Renal pelvis (tissue), 4 donors: ENCODE measurements around the gene IL1RAPL2. TPM values are rescaled to one million over a fixed set of nuclear protein-coding genes. Genes with fewer than 3 reads are reported as not detected.
"Not testable (repeated sequence)": the region's sequence is repeated elsewhere in the genome, so short reads cannot be mapped to it uniquely, and the experiment has no call there.

ENCODE experiments used
- DNase-seq: peaks from one replicate; pipeline ENCODE4 v3.0.0-alpha.2; 2013
- polyA plus RNA-seq, 3 donors: library from polyadenylated mRNA; unstranded; fragments of 120-200 nt; gene quantifications; one replicate each; pipeline ENCODE4 v1.2.1, GENCODE V29; 2013; ENCODE audit not compliant: insufficient read length in 3 of 3

Gene IL1RAPL2
- polyA plus RNA-seq, 3 donors = 0.78 to 2.2 (median 1.5) TPM

DNA sequence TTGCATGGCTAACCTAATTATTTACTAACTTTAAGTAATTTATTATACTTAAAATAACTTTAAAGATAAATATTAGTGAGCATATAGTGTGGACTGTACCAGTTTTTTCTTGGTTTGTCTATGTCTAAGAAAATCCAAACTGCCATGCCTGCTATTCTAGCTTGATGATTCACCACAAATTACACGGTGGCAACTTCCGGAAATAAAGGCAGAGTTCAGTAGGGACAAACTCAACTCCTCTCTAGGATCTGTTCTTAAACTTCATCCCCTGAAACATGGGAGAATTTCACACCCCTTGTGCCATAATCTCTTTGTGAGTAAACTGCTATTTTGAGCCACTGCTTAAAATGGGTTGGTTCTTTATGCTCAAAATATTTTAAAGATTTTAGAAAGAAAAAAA, 1042.7 kb downstream of the IL1RAPL2 start:
- no peak for DNase-seq

DNA sequence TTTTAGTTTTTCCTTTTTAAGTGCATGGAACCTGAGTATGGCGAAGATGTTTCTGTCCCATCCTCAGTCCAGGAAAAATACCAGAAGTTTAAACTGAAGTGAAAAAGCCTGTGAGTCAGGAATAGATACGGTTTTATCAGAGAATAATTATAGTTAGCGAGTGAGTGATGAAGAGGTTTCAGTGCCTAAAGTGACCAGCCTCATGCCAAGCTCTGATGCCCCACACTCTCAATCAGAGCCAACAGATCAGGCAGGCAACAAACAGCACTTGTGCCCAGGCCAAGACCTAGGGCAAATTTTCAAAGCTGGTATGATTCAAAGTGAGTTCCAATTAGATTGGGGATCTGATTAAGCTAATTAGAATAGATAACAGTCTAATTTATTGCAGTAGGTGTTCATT, 1043.5 kb downstream of the IL1RAPL2 start:
- DNase-seq = no peak

DNA sequence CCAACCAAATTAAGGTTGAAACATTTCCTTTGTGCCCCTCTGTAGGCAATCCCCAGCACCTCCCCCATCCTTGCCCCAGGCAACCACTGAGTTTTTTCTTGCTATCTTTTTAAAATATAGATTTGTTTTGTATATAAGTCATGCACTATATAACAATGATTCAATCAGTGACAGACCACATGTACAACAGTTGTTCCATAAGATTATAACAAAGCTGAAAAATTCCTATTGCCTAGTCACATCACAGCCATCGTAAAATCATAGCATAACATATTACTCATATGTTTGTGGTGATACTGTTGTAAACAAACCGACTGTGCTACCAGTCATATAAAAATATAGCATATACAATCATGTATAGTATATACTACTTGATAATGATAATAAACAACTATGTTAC, 1044.4 kb downstream of the IL1RAPL2 start:
- DNase-seq = no peak

DNA sequence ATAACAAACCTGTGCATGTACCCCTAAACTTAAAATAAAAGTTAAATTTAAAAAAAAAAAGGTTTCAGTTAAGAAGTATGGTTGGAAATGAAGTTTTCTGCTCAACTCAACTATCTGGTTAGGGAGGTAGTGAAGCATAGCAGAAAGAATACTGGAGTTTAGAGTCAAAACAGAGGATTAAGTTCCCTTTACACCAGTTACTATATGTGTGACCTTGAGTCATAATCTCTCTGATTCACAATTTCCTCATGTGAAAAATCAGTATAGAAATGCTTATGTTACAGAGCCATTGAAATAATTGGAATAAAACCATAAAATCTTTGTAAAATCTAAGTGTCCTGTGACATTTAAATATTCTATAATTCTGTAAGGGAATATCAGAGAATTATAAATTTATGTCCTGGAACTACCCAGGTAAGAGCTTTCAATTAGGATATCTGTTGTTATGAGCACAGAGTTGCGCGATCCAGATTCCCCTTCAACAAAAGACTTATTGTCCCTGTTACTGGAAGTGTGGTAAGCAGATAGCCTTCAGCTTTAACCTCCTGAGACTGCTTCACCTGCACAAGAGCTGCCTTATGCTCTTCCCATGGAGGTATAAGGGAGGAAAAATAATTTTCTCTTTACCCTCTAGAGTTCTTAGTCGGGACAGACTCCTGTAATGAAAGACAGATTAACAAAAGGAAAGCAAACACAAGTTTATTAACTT, 1052.5 kb downstream of the IL1RAPL2 start:
- no peak for DNase-seq

DNA sequence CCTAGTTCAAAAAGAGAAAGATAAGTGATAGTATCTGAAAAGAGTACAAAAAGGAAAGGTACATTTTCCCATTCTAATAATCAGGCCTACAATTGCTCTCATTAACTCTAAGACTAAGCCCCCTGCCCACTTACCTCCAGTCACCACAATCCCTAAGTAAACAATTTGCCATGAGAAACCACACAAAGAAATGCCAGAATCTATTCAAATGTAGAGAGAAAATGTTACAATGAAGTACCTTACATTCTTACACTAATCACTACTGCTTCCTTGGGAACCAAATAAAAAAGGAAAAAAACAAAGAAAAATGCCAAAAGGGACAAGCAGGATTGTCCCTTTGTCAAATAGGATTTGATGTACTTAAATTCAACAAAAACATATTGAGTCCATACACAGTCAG, 1068.2 kb downstream of the IL1RAPL2 start:
- DNase-seq = no peak

DNA sequence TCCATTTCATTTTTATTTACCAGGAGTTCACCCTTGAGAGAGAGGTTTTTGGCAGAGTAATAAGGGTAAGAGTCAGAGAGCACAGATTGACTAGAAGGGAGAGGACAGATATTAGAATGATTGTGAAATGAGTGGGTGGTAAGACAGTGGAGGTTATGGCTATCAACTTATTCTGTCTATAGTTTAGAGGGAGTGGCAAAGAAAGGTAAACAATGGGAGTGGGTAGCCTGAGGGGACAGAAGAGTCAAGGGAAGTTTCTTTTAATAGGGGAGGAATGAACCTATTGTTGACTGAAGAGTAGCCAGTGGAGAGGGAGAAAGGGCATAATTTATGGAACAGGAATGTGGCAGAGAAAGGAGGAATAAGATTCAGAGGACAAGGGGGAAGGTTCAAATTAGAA, 1069.8 kb downstream of the IL1RAPL2 start:
- no peak for DNase-seq

DNA sequence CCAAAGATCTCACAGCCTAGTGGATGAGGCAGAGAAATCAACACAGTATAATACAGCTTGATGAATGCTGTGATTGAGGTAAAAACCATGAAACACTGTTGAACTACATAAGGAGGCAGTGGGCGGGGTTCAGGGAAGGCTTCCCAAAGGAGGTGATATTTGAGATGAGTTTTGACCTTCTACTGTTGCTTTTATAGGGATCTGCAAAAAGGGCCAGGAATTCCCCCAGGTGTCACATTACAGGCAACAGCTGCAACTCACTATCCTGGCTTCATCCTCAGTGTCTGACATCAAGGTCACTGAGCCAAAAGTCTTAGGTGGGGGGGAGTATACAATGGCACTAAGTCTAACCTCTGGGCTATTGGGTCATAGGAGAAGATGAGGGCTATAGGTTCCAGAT, 1070.7 kb downstream of the IL1RAPL2 start:
- no peak for DNase-seq

DNA sequence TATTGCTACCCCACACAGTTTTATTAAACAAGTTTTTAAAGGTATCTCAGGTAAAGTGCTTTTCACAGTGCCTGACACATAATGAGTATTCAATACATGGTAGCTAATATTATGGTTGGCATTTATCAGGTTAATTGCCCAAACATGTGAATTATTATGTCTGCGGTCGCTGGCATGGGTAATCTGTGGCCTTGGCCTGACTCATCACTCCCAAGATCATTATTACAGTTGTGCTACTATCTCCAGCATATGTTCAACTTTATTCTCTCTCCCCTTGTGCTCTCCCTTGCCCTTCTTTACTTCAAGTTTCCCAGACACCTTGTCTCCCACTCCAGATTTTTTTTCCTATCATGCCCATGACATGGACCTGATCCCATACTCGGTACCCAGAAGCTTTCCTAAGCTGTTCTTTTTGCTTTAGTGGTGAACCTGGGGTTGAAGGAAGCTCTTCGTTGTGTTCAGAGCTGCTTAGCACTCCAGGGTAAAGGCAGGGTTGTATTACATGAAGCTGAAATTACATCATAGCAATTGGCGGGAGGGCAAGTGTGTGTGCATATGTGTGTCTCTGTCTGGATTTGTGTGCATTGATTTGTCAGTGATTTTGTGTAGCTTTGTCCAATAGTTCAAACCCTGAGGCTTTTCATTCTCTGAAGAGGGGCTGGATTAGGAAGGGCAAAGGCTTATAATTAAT, 1079.8 kb downstream of the IL1RAPL2 start:
- no peak for DNase-seq

DNA sequence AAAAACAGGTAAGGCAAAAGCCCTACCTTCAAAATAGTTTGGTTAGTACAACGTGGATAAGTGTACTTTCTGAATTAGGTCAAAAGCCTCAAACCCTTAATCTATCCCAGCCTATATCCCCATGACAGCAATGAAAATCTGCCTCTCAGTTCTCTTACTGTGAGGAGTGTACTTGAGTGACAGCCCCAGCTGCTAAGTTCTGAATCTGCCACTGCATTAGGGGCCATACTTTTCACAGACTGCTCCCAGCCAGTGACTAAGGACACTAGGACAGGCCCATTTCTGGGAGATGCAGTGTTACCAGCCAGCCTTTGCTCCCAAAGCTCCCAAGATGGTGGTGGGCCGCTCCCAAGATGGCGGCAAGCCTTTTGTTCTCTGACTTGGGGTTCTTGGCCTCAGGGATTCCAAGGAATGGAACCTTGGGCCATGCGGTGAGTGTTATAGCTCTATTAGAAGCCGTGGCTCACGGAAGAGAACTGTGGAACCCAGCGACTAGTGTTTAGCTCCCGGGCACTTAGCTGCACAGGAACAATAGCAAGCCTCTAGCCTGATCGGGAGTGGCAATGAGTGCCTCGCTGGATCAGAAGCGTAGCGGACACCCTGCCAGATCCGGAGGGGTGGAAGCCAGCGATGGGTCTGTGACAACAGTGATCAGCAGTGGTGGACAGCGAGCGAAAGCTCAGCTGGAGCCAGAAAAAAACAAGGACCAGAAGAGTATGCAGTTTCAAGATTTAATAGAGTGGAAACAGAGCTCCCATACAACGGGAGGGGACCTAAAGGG, 1080.8 kb downstream of the IL1RAPL2 start:
- no peak for DNase-seq

DNA sequence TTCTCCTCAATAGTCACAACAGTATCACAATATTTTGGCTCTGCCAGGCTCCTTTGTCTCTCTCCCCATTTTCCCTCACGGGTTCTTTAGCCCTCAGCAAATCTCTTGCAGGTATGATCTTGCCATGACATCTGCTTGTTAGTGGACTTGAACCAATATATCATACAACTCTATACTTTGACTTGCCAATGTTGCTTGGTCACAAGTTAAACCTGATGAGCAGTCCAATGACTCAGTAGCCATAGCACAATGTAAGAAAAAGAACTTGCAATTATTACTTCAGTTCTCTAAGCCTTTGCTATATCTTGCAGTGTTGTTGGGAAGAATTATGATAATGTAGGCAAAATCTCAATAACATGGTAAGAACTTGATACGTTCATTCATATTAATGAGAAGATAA, 1081.8 kb downstream of the IL1RAPL2 start:
- no peak for DNase-seq

DNA sequence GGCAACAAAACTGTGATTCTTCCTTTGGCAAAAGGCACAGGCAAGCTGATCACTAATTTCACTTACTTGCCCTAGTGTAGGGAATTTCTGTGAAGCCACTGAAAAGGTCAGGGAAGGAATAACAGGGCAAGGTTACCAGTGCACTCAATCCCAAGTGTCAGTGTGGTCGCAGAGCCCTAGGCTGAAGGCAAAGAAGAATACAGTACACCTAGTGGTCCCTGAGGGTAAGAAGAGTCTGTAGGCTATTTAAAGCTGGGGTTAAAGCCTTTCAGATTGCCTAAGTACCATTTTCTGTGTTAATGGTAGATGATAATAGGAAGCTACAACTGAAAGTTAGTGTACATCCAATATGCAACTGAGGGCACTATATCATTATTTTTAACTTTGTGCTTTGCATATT, 1082.7 kb downstream of the IL1RAPL2 start:
- DNase-seq = no peak

DNA sequence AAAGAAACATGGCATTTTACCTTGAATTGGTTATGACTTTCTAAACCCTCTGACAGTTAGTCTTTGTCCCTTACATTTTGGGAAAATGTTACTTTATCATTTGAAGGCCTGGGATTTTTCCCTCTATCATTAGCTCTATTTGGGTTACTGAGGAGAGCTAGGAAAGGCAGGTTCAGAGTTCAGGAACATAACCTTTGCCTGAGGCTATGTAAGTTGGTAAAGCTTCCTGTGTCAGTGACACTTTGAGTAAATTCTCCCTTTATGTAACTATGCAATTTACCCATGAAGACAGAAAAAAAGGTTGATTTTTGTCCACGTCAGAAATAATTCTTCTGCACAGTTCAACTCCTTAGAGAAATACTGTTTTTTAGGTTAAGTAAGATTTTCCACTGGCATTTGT, 1084.6 kb downstream of the IL1RAPL2 start:
- no peak for DNase-seq

DNA sequence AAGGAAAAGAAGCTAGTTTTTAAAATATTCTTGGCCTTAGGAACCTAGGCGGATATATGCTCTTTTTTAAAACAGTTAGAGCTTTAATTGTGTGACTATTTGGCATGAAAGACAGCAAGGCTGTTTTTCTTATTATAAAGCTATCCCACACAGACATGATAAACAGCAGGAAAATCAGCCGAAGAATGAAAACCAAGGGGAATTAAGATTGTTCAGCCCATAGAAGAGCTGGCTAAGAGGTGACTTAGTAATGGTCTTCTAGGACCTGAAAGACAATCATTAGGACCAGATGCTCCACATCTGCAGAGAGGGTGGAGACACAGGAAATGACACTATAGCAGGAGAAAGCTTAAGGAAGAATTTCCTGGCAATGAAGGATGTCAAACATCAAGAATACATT, 1085.0 kb downstream of the IL1RAPL2 start:
- DNase-seq = no peak

DNA sequence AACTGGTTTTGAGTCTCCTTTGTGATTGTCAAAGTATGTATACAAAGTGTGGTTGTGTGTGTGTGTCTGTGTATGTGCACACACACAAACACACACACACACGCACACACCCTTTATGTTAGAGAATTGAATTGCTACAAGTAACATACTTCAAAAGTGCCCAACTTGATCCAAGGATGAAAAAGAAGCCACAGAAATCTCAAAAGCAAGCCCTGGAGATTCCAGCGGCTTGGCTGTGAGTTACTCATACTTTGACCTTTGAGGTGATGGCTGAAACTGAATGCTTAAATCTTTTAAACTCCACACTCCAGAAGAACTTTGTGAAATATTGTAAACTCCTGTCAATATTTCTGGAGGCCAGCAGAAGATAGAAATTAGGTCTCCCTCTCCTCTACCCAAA, 1087.9 kb downstream of the IL1RAPL2 start:
- DNase-seq = no peak

DNA sequence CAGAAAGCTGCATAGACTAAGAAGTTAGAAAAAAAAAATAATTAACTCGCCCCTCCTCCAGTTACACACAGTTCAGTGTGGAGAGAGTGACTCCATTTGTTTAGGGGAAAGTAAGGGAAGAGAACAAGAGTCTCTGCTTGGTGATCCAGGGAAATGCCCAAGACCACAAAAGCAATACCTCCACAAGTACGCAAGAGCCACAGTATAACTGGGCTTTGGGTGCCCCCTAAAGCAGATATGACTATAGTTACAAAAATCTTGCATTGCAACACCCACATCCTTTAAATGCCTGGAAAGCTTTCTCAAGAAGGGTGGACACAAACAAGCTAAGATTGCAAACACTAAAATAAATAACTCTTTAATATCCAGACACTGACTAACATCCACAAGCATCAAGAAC, 1092.1 kb downstream of the IL1RAPL2 start:
- DNase-seq = no peak

DNA sequence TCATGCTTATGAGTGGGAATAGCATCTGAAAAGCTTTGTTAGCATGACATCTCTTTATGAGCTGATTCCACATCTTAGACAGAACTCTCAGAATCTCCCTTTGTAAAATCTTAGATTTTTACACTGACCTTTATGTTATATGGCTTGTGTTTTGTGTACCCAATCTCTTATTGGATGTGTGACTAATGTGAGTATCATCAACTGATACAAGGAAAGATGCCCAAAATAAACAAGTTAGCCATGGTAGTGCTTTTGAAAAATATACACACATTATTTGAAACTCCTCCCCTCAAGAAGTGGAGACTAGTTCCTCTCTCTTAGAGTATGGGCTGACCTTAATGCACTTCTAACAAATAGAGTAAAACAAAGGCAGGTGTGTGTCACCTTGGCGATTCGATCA, 1096.2 kb downstream of the IL1RAPL2 start:
- DNase-seq = no peak

DNA sequence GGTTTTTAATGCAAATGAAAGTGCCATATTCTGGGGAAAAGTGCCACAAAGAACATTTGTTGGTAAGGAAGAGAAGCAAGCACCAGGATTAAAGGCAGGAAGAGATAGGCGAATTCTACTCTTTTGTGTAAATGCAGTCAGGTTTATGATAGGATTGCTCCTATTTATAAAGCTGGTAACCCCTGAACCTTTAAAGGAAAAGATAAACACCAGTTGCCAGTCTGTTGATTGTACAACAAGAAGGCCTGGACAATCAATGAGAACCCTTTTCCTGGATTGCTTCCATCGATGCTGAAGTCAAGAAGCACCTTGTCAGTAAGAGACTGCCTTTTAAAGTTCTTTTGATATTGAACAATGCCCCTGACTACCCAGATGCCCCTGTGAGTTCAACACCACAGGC, 1098.2 kb downstream of the IL1RAPL2 start:
- no peak for DNase-seq

DNA sequence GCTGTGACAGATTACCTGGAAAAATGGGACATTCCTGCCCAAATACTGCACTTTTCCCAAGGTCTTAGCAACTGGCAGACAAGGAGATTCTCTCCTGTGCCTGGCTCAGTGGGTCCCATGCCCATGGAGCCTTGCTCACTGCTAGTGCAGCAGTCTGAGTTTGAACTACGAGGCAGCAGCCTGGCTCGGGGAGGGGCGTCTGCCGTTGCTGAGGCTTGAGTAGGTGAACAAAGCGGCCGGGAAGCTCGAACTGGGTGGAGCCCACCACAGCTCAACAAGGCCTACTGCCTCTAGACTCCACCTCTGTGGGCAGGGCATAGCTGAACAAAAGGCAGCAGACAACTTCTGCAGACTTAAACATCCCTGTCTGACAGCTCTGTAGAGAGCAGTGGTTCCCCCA, 1118.3 kb downstream of the IL1RAPL2 start:
- not testable (repeated sequence) for DNase-seq

DNA sequence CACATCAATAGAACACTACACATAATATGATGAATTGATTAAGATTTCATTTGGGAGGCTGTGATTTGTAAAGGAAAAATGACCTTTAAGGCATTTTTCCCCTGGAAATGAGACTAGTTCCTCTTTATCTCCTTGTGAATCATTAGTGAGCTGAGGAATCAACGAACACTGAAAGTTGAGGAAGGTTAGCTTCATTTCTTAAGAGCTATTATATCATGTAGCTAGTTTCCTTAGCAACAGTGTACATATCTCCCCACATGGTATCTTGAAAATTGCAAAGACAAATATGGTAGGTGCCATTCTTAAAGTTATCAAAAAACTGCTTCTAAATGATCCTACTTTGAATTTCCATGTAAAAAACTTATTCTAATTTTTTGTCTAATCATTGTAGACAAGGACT, 1128.8 kb downstream of the IL1RAPL2 start:
- DNase-seq = no peak

DNA sequence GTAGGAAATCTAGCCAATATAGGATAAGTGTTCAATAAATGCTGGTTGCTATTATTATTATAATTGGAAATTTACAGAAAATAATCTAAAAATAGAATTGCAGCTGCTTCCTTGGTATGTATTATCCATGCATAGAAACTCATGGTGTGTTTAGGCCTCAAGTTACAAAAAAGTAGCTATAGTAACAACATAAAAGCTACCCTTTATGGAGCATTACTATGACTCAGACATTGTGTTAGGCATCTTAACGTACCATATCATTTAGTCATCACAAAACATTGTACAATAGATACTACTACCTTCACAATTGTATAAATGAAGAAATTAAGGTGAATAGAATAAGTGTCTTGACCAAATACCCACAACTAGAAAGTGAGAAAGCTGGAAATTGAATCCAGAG, 1129.5 kb downstream of the IL1RAPL2 start:
- DNase-seq = no peak

DNA sequence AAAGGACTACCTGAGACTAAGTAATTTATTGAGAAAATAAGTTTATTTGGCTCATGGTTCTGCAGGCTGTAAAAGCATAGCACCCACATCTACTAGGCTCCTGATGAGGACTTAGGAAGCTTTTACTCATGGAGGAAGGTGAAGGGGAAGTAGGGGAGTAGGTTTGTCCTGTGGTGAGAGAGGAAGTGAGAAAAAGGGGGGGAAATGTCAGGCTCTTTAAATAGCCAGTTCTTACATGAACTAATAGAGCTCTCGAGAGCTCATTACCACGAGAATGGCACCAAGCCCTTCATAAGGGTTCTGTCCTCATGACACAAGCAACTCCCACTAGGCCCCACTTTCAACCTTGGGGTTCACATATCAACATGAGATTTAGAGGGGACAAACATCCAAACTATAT, 1130.9 kb downstream of the IL1RAPL2 start:
- no peak for DNase-seq

DNA sequence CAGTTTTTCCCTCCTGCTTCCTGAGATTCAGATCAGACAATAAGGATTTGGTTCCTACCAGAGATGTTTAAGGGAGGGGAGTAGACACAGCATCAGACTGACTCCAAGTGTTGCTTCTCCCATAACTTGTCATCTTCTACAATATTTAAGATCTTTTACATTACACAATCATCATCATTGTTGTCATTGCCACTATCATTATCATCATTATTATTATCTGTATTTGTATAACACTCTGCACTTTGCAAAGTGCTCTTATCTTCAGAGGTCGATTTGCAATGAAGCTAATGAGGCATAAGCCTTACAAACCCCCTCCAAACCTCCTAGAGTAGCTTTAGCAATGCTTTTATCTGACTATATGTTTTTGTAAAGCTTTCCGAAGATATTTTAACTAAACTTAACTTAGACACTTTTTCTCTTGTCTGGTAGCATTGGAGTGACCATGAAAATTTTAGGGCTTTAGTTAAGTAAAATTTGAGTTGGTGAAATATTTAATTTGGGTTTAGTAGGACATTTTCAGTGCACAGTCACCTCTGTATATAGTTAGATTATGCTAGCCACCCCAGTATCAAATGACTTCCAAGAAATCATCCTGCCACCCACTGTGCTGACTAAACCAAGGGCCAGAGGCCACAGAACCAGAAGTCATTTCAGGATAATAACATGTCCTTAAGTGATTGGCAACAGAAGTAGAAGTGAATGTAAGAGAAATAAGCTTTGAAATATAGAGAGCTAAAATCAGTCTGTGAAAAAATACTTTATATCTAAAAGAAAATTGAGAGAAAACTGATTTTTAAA, 1132.2 kb downstream of the IL1RAPL2 start:
- no peak for DNase-seq
